NCI-H2196 (cell line): ENCODE results near the gene CAMSAP2.

Experiments used
- DNase-seq: peaks from one replicate; lab custom pipeline; 2025; ENCODE audit not compliant: unreplicated experiment; lab: John Stamatoyannopoulos, UW

Gene CAMSAP2

DNA sequence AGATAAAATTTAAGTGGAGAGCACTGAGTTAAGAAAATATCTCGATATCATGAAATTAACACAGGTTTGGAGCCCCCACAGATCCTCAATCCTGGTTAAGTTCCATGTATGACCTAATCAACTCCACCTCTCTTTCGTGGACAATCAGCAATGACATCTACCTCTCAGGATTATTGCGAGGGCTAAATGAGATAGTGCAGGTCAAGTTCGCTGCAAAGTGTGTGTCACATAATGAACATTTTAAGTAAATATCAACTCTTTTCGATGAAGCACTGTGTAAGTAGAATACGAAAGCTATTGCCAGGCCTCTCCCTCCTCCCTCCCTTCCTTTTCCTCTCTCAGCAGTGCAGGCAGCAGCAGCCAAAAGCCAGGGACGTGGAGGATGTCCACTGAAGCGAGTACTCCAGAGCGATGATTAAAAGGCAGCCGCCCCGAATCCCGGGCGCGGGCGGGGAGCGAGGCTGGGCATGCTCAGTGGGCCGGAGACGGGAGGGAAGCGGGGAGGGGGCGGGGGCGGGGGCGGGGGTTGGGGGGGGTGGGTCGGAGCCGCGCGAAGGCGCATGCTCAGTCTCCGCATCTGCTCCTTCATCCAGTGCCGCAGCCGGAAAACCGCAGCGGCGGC is at the start of gene CAMSAP2:
TSS of gene CAMSAP2 (plus strand) at position 567 of the 622 bp plus-strand sequence. CDS start 935 bp downstream, outside the sequence.
- peak; percentile 90 for DNase-seq

GRCh38 chr1:200692316-200692715 is 46.4 kb upstream of the CAMSAP2 start:
- DNase-seq: no peak

DNA sequence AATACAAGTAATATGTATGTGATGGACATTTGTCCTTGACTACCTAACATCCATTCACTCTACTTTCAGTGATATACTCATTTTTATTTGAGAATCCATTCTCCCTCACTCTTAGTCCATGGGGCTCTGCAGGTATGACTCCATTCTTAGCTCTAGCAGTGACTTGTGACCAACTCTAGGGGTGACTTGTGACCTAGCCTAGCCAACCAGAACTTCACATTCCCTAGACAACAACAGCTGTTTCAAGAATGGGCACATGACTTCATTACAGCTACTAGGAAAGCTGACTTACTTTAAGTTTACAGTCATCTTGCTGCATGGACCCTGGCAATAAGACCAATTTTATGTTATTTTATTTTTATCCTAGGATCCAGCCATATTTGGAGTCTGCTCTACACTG is 45.4 kb upstream of the CAMSAP2 start:
- no peak for DNase-seq

GRCh38 chr1:200694738-200695137 is 44.0 kb upstream of the CAMSAP2 start:
- DNase-seq: no peak

DNA sequence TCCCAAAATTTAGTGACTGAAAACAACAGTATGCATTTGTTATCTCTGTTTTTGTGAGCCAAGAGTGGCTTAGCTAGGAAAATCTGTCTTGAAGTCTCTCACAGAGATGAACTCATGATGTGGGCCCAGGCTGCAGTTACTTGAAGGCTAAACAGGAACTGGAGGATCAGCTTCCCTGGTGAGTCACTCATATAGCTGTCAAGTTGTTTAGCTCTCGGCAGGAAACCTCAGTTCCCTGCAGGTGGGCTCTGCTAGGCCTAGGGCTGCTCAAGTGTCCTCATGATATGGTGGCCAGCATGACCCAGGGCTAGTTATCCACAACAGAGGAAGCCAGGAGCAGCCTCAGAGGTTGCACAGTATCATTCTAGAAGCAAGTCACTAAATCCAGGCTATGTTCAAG is 38.8 kb upstream of the CAMSAP2 start:
- DNase-seq: no peak

DNA sequence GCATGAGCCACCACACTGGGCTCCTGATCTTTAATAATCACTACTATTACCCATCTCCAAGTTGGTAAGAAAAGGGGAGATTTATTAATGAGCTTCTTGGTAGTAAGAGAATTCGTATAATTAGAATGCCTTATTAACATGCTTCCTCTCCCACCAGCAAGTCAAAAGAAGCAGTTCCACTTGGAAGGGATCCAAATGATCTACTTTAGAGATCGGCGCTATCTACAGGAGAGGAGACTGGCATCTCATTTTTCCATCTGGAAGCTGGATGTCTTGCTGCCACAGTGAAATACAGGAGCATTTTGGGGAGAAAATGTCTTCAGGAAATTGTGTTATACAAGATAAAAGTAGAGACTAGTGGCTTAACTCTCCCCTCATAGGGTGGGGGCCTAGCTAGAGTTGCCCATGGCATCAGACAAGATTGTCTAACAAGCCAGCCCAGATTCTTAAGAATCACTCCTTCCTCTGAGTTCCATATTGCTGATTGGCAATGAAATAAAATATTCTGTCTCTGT is 33.6 kb upstream of the CAMSAP2 start:
- DNase-seq: no peak

- no peak for DNase-seq
Observed at GRCh38 chr1:200706111-200706814, 32.4 kb upstream of the CAMSAP2 start.

- DNase-seq: no peak
Observed at GRCh38 chr1:200707116-200707515, 31.6 kb upstream of the CAMSAP2 start.

DNA sequence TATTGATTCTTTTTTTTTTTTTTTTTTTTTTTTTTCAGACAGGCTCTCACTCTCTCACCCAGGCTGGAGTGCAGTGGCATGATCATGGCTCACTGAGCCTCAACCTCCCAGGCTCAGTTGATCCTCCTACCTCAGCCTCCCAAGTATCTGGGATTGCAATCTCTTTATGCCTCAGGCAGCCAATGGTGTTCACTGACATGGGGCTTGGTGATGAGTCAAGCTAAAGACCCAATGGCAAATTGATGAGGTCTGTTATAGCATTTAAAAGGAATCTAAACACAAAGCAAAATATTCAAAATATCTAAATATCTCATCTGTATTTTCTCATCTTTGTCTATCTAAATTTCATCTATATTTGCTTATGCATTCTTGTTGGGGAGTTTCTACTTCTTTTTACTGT is 30.5 kb upstream of the CAMSAP2 start:
- no peak for DNase-seq

DNA sequence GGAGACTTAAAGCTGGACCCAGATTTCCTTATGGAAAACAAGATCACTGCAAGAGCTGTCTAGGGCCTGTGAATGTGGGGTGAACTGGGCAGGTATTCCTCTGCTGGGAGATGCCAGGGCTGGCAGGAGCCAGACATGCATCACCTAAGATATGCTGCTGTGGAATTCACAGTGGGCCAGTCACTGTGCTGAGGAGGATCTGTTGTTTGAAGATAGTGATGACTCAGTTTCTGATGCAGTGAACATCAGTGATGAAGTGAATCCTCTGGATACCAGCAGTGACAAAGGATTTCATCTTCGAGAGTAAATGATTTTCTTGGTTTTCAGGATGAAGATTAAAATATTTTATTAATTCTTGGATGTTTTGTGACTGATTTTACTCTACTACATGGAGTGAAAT is 29.9 kb upstream of the CAMSAP2 start:
- DNase-seq: no peak

DNA sequence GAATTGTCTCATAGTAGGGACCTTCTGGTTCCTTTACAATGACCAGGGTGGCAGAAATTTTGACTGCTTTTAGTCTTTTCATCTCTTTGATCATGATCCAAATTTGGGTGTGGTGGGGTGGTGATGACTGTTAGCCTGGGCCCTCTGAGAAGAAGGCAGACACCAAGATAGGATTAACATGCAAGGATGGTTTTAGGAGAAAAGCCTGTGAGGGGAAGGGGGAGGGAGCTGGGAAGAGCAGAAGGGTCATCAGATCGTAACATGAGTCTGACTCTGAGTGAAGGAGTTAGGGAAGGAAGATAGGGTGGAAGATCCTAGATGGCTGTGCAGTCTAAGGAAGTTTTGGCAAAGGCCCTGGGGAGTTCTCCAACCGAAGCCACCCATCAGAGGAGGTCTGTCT is 28.5 kb upstream of the CAMSAP2 start:
- DNase-seq: no peak

- DNase-seq: no peak
Observed at GRCh38 chr1:200714504-200715187, 24.0 kb upstream of the CAMSAP2 start.

- no peak for DNase-seq
Observed at GRCh38 chr1:200720199-200720598, 18.5 kb upstream of the CAMSAP2 start.

DNA sequence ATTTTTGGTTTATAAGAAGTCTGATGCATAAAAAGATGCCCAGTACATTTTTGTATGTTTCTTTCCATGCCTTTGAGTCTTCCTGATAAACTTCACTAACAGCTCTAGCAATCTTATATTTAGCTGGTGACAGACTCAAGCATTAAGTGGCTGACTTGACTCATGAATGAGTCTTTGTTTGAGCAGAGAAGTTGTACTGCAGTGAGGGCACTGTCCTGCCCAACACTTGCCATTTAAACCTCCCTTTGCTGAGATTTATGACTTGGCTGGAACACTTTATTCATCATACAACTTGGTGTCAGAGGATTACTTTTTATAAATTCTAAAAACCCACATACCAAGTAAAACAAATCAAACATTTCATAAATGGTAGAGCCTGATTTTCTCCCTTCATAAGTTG is 14.6 kb upstream of the CAMSAP2 start:
- no peak for DNase-seq

DNA sequence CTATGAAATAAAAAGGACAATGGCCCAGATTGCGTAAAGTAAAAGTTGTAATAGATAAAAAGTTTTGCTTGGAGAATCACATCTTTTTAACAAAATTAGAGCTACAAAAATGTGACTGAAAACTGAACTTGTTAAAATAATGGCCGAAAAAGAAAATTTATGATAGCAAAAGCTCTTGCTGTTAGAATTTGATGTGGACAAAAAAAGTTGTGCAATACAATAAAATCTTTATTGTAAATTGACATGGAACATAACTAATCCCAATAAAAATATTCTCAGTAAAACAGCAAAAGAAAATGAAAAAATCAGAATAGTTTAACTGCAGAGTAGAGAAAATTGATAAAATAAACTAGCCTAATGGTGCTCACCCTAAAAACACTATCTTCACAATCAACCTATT is 11.4 kb upstream of the CAMSAP2 start:
- DNase-seq: no peak

GRCh38 chr1:200729863-200730262 is 8.8 kb upstream of the CAMSAP2 start:
- DNase-seq: no peak

DNA sequence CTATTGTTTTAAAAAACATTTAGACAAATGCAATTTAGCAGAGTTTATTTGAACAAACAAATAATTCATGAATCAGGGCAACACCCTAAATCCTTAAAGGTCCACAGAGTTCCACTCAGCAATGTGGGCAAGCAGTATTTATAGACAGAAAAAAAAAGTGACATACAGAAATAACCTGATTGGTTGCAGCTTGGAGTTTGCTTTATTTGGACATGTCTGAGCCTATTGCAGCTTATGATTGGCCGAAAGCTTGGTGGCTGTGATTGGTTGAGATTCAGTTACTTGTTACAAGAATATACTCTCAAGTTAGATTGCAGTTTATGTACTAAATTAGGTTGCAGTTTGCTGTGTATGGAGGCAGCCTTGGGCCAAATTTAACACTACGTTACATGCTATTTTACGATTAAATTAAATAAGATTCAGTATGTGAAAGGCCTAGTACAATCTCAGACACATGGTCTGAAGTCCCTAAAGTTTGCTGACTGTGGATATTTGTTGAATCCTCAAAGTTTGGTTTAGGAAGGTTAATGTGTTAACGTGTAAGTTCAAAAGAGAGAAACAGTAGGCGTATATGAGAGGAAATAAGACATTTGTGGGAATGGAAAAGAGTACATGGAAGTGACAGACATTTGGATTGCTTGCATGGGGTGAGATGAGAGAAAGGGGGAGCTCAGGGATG is 6.9 kb upstream of the CAMSAP2 start:
- no peak for DNase-seq

DNA sequence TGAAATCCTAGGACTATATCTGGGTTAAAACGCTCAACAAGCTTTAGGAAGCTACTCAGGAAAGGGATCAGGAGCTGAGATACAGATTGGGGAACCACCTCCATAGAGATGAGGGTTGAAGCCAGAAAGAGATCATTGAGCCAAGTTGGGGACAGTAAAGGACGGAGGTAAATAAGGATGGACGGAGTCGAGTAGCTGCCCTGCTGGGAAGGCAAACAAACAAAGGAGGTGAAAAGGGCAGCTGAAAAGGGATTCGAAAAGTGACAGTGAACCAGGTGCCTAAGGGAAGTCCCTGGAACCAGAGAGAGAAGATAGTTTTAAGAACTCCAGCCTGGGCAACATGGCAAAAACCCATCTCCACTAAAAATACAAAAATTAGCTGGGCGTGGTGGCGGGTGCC is 6.3 kb upstream of the CAMSAP2 start:
- no peak for DNase-seq

DNA sequence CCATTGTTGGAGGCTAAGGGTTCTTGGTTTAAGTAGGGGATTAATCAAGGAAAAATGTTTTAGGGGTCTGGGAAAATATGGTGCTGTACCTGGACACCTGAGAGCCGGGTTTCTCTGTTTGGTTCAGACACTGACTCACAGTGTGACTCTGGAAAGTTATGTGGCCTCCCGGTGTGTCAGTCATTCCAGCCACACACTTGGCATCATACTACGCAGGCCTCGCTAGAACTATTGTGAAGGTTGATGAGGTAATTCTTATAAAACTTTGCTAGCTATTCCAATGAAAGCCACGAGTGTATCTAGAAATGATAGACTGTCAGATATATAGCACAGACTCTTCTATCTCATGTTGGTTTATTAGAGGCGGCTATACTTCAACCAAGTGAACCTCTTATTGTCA is 4.8 kb upstream of the CAMSAP2 start:
- no peak for DNase-seq

DNA sequence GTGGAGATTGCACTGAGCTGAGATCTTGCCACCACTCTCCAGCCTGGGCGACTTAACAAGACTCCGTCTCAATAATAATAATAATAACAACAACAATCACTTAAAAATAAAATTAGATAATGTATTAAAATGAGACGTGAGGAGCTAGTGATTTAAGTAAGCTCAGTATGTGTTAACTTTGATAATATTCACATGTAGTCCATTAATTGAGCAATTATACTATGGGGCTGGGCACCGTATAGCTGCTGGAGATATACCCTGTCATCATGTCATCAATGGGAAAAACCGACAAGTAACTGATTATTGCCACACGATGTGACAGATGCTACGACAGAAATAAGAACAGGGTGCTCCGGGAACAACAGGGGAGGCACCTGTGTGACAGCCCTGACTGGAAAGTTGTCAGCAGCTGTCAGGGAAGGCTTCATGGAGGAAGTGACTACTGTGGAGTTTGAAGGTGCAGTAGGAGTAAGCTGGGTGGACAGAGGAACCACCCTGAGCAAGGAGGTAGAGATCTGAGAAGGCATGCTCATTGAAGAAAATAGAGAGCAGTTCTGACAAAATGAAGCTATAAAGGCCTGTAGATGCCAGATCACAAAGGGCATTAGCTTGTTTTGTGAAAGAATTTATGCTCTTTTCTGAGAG is 924 bp upstream of the CAMSAP2 start:
- DNase-seq: no peak
